ENCODE data around the gene CERK. TPM values are rescaled to one million over a fixed set of nuclear protein-coding genes. Genes with fewer than 3 reads are reported as not detected.

Gene CERK
- total and polyA plus RNA-seq, 9 of the 15 experiments (the other 6 are each of a cell fraction or from before 2014, with no cell fraction given) = 1.1 to 14.9 (median 8.7) TPM

- POLR2A ChIA-PET = no interaction called here
- no peaks in the 10 kb centered on the region for H3K9me3 ChIP-seq (replicated peaks; ENCODE audit: control insufficient read depth, insufficient read depth, low read depth, low read length)
- H2AFZ ChIP-seq (ENCODE audit: low read depth, low read length) = no peak overlapping the region
- H3K4me1 ChIP-seq (replicated peaks in 1 of 2; ENCODE audit: control insufficient read depth in 2 of 2, insufficient read depth in 2 of 2, low read length in 2 of 2) = no peaks in the 10 kb centered on the region
- H3K27ac ChIP-seq (ENCODE audit: extremely low read depth, low read depth, low read length) = no peak overlapping the region
- CTCF ChIA-PET (ENCODE audit: low intra/inter-chr PET ratio) = no interaction called here
- TF ChIP-seq TCF7 (IDR thresholded peaks at IDR 0.05; ENCODE audit: borderline replicate concordance) (no peak), PTBP1 (IDR thresholded peaks at IDR 0.05; ENCODE audit: low read depth, low read length) (no peak), FOXA3 (CRISPR knock-in tag; conservative IDR thresholded peaks at IDR 0.05 in 1 of 2, IDR thresholded peaks at IDR 0.05 in 1 of 2) (no peak), ZNF121 (CRISPR knock-in tag; conservative IDR thresholded peaks at IDR 0.05) (no peak), HDAC6 (IDR thresholded peaks at IDR 0.05; ENCODE audit: low read depth, low read length) (no peak), TARDBP (IDR thresholded peaks at IDR 0.05) (no peak), ZBTB8A (IDR thresholded peaks at IDR 0.05; ENCODE audit: partially characterized antibody) (no peak), NCOR1 (IDR thresholded peaks at IDR 0.05) (no peak), FOXM1 (IDR thresholded peaks at IDR 0.05; ENCODE audit: low read depth) (no peak), FOXM1 (CRISPR knock-in tag; IDR thresholded peaks at IDR 0.05; ENCODE audit: low read depth) (no peak), ZNF431 (CRISPR knock-in tag; IDR thresholded peaks at IDR 0.05) (no peak)
- no peak overlapping the region for H3K9ac ChIP-seq (ENCODE audit: insufficient read depth in 1 of 2, low read depth in 2 of 2, low read length in 2 of 2)
- no TSS peak for BruUV-seq (replicated peaks)
- no peak overlapping the region for H3K4me3 ChIP-seq
- H3K27me3 ChIP-seq (ENCODE audit: control insufficient read depth in 2 of 2, insufficient read depth in 2 of 2, low read length in 2 of 2) = no peaks in the 10 kb centered on the region
- in situ Hi-C loops (cut with MboI) = no loop called here
- no peak for DNase-seq (ENCODE audit: extremely low read depth in 1 of 4, low spot score in 3 of 4)
- no peaks in the 10 kb centered on the region for H3K9me1 ChIP-seq (ENCODE audit: control insufficient read depth, insufficient read depth, low read length)
- H3K79me2 ChIP-seq (ENCODE audit: control insufficient read depth, insufficient read depth, low read length) = no peaks in the 10 kb centered on the region
- intact Hi-C loops (cut with micrococcal nuclease) = no loop called here
- H4K20me1 ChIP-seq (replicated peaks; ENCODE audit: control insufficient read depth, insufficient read depth, low read length) = no peaks in the 10 kb centered on the region
- WGBS (ENCODE audit: insufficient coverage, low coverage, missing lambda C conversion rate) = 89% methylated on average over 16 of the region's 24 CpGs
- H3K4me2 ChIP-seq (ENCODE audit: insufficient read depth, low read length) = no peak overlapping the region
- H3K36me3 ChIP-seq (ENCODE audit: control insufficient read depth, insufficient read depth, low read length) = peaks cover 25% of the 10 kb centered on the region; the same call in 1 of the 3 replicates
- FAIRE-seq = no peak
- ATAC-seq = no peak
Observed at GRCh38 chr22:46697811-46698515, 40.1 kb downstream of the CERK start.
